ENCODE results near the gene PTGES2. TPM values are rescaled to one million over a fixed set of nuclear protein-coding genes. Genes with fewer than 3 reads are reported as not detected.

PTGES2 gene
- total and polyA plus RNA-seq, 2 of the 13 experiments (the other 11 are each of a cell fraction or from before 2014, with no cell fraction given): 63.7 to 79.8 TPM

GRCh38 chr9:128098297-128099230 lies 29.0 kb downstream of the PTGES2 start (continued):
- no peak for TF ChIP-seq PREB (CRISPR knock-in tag; IDR thresholded peaks at IDR 0.05)
- TF ChIP-seq RAD51 (IDR thresholded peaks at IDR 0.05; ENCODE audit: borderline replicate concordance): no peak
- TF ChIP-seq THAP7 (CRISPR knock-in tag; IDR thresholded peaks at IDR 0.05): no peak
- peak; percentile 69; the same call in 1 of the 2 replicates for TF ChIP-seq RFXANK (CRISPR knock-in tag; IDR thresholded peaks at IDR 0.05)
- 0 out of 2 replicates have a peak, but pooled peaks have one; percentile 13 for TF ChIP-seq THAP9 (CRISPR knock-in tag; IDR thresholded peaks at IDR 0.05; ENCODE audit: borderline replicate concordance)
- no peak for TF ChIP-seq U2AF1 (optimal IDR thresholded peaks at IDR 0.05; ENCODE audit: low read depth, low read length)
- TF ChIP-seq MBNL3 (CRISPR knock-in tag; conservative IDR thresholded peaks at IDR 0.05): no peak
- TF ChIP-seq ZNF761 (CRISPR knock-in tag; conservative IDR thresholded peaks at IDR 0.05): no peak
- 0 out of 2 replicates have a peak, but pooled peaks have one; percentile 23 for TF ChIP-seq DPF2 (CRISPR knock-in tag; IDR thresholded peaks at IDR 0.05; ENCODE audit: borderline replicate concordance, low read depth)
- no peak for TF ChIP-seq KLF13 (CRISPR knock-in tag; IDR thresholded peaks at IDR 0.05)
- TF ChIP-seq NR2C2 (CRISPR knock-in tag; IDR thresholded peaks at IDR 0.05; ENCODE audit: borderline replicate concordance): peak; percentile 42; the same call in 1 of the 2 replicates
- no peak for TF ChIP-seq SMARCE1 (IDR thresholded peaks at IDR 0.05; ENCODE audit: borderline replicate concordance)
- no peak for TF ChIP-seq NFE2 (CRISPR knock-in tag; IDR thresholded peaks at IDR 0.05)
- no peak; a peak in 1 of 4 replicates for TF ChIP-seq NR2F1 (CRISPR knock-in tag; IDR thresholded peaks at IDR 0.05)
- TF ChIP-seq CERS6 (CRISPR knock-in tag; IDR thresholded peaks at IDR 0.05): no peak
- TF ChIP-seq ZSCAN31 (CRISPR knock-in tag; IDR thresholded peaks at IDR 0.05; ENCODE audit: low read depth): peak; percentile 65
- TF ChIP-seq KDM3A (CRISPR knock-in tag; IDR thresholded peaks at IDR 0.05; ENCODE audit: low read depth): no peak
- 0 out of 2 replicates have a peak, but pooled peaks have one; percentile 45 for TF ChIP-seq ZNF747 (CRISPR knock-in tag; IDR thresholded peaks at IDR 0.05; ENCODE audit: borderline replicate concordance)
- TF ChIP-seq ZNF644 (CRISPR knock-in tag; IDR thresholded peaks at IDR 0.05; ENCODE audit: low read depth): 0 out of 2 replicates have a peak, but pooled peaks have one; percentile 1
- TF ChIP-seq GATAD2A (CRISPR knock-in tag; IDR thresholded peaks at IDR 0.05): peak; percentile 65
- TF ChIP-seq ZNF780A (CRISPR knock-in tag; IDR thresholded peaks at IDR 0.05): no peak; the same call in 1 of the 2 replicates
- 0 out of 2 replicates have a peak, but pooled peaks have one; percentile 47 for TF ChIP-seq ZNF274 (CRISPR knock-in tag; IDR thresholded peaks at IDR 0.05)
- peak; percentile 21 for TF ChIP-seq YY1 (IDR thresholded peaks at IDR 0.05; ENCODE audit: insufficient read depth, insufficient replicate concordance, low read depth, low read length)
